Endothelial cell of umbilical vein (primary cell): Measurements from ENCODE around the gene LCMT1. TPM values are rescaled to one million over a fixed set of nuclear protein-coding genes. Genes with fewer than 3 reads are reported as not detected.

ENCODE experiments used
- BruUV-seq: library from RNA; stranded (reverse); fragments of 400-500 nt; replicated peaks from 2 replicates; lab custom pipeline; 2021; lab: Mats Ljungman, UMichigan
- CTCF ChIA-PET: fragments of 300-600, 350-600 bp; sonication (Branson Sonifier 250); formaldehyde crosslinking; loops from one replicate; lab custom pipeline; 2021; ENCODE audit warnings: antibody characterized with exemption, inconsistent platforms; lab: Charles Lee
- POLR2A ChIA-PET: fragments of 300-600, 350-600 bp; sonication (Branson Sonifier 250); formaldehyde crosslinking; loops from one replicate; lab custom pipeline; 2021; ENCODE audit warnings: antibody characterized with exemption, inconsistent platforms; lab: Charles Lee
- DNase-seq: peaks from one replicate; pipeline ENCODE4 v3.0.0-alpha.2; 2011; ENCODE audit warnings: low read depth, low spot score
- FAIRE-seq: peaks from 2 replicates; lab custom pipeline; 2011; peaks lifted over from hg19 to GRCh38; lab: Jason Lieb, UNC
- H2AFZ ChIP-seq: 2 replicates; pipeline ENCODE4 v1.6.0; 2012; ENCODE audit warnings: low read depth, low read length, control low read depth, inconsistent platforms
- H3K27ac ChIP-seq: 2 replicates; pipeline ENCODE4 v1.5.1; 2011; ENCODE audit warnings: low read depth, mild to moderate bottlenecking, control low read depth, low read length, moderate library complexity; ENCODE audit not compliant: insufficient read depth
- H3K27me3 ChIP-seq, 2 experiments: 2 replicates each; pipeline versions ENCODE4 v1.6.0 to v1.6.1; 2011; ENCODE audit warnings: low read length in 2 of 2, mixed read lengths in 1 of 2; ENCODE audit not compliant: control insufficient read depth in 2 of 2, insufficient read depth in 2 of 2
- H3K36me3 ChIP-seq, 2 experiments: 2 replicates in 1 of 2; 3 replicates in 1 of 2; pipeline ENCODE4 v1.5.1; 2011; ENCODE audit warnings: low read length in 2 of 2, mild to moderate bottlenecking in 1 of 2, moderate library complexity in 1 of 2; ENCODE audit not compliant: control insufficient read depth in 2 of 2, insufficient read depth in 2 of 2; ENCODE audit errors: extremely low read depth in 1 of 2
- H3K4me1 ChIP-seq: 3 replicates; pipeline ENCODE4 v1.5.1; 2011; ENCODE audit warnings: mild to moderate bottlenecking, low read length; ENCODE audit not compliant: control insufficient read depth, insufficient read depth; ENCODE audit errors: extremely low read depth
- H3K4me2 ChIP-seq: 2 replicates; pipeline ENCODE4 v1.6.1; 2011; ENCODE audit warnings: low read length, control low read depth, mixed read lengths; ENCODE audit not compliant: insufficient read depth
- H3K4me3 ChIP-seq, 3 experiments: fragments of 200-600 bp in 1 of 3; sonication (generic), shearing (Covaris generic) in 1 of 3; replicated peaks in 1 of 3; 2 replicates each; pipeline ENCODE4 v1.5.1; 2011 to 2016; ENCODE audit warnings: control low read depth in 3 of 3, low read length in 3 of 3, mild to moderate bottlenecking in 2 of 3, inconsistent platforms in 1 of 3, low read depth in 1 of 3, moderate library complexity in 1 of 3; ENCODE audit not compliant: insufficient read depth in 1 of 3
- H3K79me2 ChIP-seq: 2 replicates; pipeline ENCODE4 v1.6.0; 2012; ENCODE audit warnings: low read length, inconsistent platforms; ENCODE audit not compliant: control insufficient read depth, insufficient read depth
- H3K9ac ChIP-seq: replicated peaks from 2 replicates; pipeline ENCODE3; 2011; ENCODE audit warnings: low read length, control low read depth; ENCODE audit not compliant: insufficient read depth; ENCODE audit errors: extremely low read depth
- H3K9me1 ChIP-seq: replicated peaks from 3 replicates; pipeline ENCODE4 v1.6.0; 2011; ENCODE audit warnings: mild to moderate bottlenecking, low read length; ENCODE audit not compliant: control insufficient read depth, insufficient read depth; ENCODE audit errors: extremely low read depth
- H3K9me3 ChIP-seq: replicated peaks from 2 replicates; pipeline ENCODE4 v1.5.1; 2012; ENCODE audit warnings: low read length, inconsistent platforms; ENCODE audit not compliant: control insufficient read depth, insufficient read depth
- H4K20me1 ChIP-seq: replicated peaks from 2 replicates; pipeline ENCODE3; 2011; ENCODE audit warnings: mild to moderate bottlenecking, low read length; ENCODE audit not compliant: control insufficient read depth, insufficient read depth; ENCODE audit errors: extremely low read depth
- EZH2 ChIP-seq: IDR thresholded peaks from 2 replicates; pipeline ENCODE4 v1.6.1; 2012; ENCODE audit warnings: borderline replicate concordance, low read depth, mild to moderate bottlenecking, moderate library complexity, low read length, inconsistent platforms; ENCODE audit not compliant: severe bottlenecking
- GATA2 ChIP-seq: IDR thresholded peaks from 2 replicates; pipeline ENCODE4 v1.7.0; 2011; ENCODE audit warnings: low read depth, mild to moderate bottlenecking, moderate library complexity, mixed read lengths, low read length; ENCODE audit not compliant: insufficient read length, insufficient read depth
- JUN ChIP-seq: IDR thresholded peaks from 2 replicates; pipeline ENCODE4 v1.6.1; 2011; ENCODE audit warnings: borderline replicate concordance, low read depth; ENCODE audit not compliant: insufficient read length, insufficient read depth
- MYC ChIP-seq: IDR thresholded peaks from one replicate; pipeline ENCODE4 v1.6.1; 2011; ENCODE audit warnings: mild to moderate bottlenecking, low read depth, low read length
- POLR2A ChIP-seq: IDR thresholded peaks from 2 replicates; pipeline ENCODE4 v1.6.1; 2012; ENCODE audit warnings: low read depth, mild to moderate bottlenecking, control low read depth, low read length
- POLR2AphosphoS5 ChIP-seq: IDR thresholded peaks from 2 replicates; pipeline ENCODE4 v1.6.1; 2012; ENCODE audit warnings: low read depth, mild to moderate bottlenecking, control low read depth, low read length, moderate library complexity; ENCODE audit not compliant: insufficient read depth
- dilution Hi-C: fragments of 300-500 bp; cut with MboI; formaldehyde crosslinking; loops from one replicate; pipeline ENCODE4 v1.15.0; 2019; ENCODE audit warnings: low sequenced_read_pairs; ENCODE audit not compliant: extremely low pct_ligation_motif_present
- intact Hi-C: fragments of 100-400 bp; cut with micrococcal nuclease; formaldehyde crosslinking; loops from one replicate; pipeline ENCODE4 v1.10.0; 2022
- polyA plus RNA-seq, 4 experiments: library from polyadenylated mRNA; depleted of rRNA in 3 of 4; stranded (reverse) in 3 of 4; unstranded in 1 of 4; fragments of >200 nt; gene quantifications; 2 replicates each; pipeline versions ENCODE4 v1.2.1 to v1.2.3, GENCODE V29; 2011 to 2012; ENCODE audit warnings: missing spikeins in 1 of 4
- total RNA-seq: library from RNA; stranded (reverse); gene quantifications from 2 replicates; pipeline ENCODE4 v1.2.3, GENCODE V29; 2021
- TF ChIP-seq, protein P1 (sequence below), 2 donors: IDR thresholded peaks; 1 replicate in 1 of 2; 2 replicates in 1 of 2; pipeline ENCODE4 v1.5.1; 2011; ENCODE audit warnings: low read length in 2 of 2, mild to moderate bottlenecking in 2 of 2, moderate library complexity in 2 of 2, control low read depth in 1 of 2, inconsistent platforms in 1 of 2, low read depth in 1 of 2; ENCODE audit not compliant: insufficient read depth in 1 of 2; ENCODE audit errors: extremely low read depth in 1 of 2
- TF ChIP-seq, protein P2 (sequence below): IDR thresholded peaks from 2 replicates; pipeline ENCODE4 v1.6.1; 2011; ENCODE audit not compliant: insufficient read depth, insufficient read length

The LCMT1 gene
- total and polyA plus RNA-seq, 2 donors (not counting 3 experiments of a cell fraction or from before 2014, with no cell fraction given): 23.5 to 36.2 TPM

DNA sequence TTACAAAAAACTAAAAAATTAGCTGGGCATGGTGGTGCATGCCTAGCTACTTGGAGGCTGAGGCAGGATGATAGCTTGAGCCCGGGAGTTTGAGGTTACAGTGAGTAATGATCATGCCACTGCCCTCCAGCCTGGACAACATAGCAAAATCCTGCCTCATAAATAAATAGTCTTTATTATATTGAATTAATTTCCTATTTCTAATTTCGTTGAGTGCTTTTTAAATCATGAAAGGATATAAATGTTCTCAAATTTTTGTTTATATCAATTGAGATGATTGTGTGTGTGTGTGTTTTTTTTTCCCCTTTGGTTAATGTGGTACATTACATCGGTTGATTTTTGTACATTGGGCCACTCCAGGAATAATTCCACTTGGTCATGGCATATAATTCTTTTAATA, 73.2 kb downstream of the LCMT1 start:
- FAIRE-seq (no peak), DNase-seq (no peak)
- ChIA-PET CTCF (interaction anchor here (1.0 kb wide), 1 partner anchor 10 kb away, joined by 3 read pairs; no protein-coding TSS in a partner anchor), POLR2A (no interaction called here)
- no peaks in the 10 kb centered on the region for H4K20me1 ChIP-seq
- no TSS peak for BruUV-seq
- H2AFZ ChIP-seq: no peak overlapping the region
- no peak overlapping the region for H3K4me3 ChIP-seq
- no peak overlapping the region for H3K27ac ChIP-seq
- no peaks in the 10 kb centered on the region for H3K4me1 ChIP-seq
- intact Hi-C loops: no loop called here
- TF ChIP-seq POLR2AphosphoS5 (no peak), MYC (no peak), JUN (no peak), POLR2A (no peak), GATA2 (no peak), EZH2 (no peak)
- TF ChIP-seq, protein P1, sequence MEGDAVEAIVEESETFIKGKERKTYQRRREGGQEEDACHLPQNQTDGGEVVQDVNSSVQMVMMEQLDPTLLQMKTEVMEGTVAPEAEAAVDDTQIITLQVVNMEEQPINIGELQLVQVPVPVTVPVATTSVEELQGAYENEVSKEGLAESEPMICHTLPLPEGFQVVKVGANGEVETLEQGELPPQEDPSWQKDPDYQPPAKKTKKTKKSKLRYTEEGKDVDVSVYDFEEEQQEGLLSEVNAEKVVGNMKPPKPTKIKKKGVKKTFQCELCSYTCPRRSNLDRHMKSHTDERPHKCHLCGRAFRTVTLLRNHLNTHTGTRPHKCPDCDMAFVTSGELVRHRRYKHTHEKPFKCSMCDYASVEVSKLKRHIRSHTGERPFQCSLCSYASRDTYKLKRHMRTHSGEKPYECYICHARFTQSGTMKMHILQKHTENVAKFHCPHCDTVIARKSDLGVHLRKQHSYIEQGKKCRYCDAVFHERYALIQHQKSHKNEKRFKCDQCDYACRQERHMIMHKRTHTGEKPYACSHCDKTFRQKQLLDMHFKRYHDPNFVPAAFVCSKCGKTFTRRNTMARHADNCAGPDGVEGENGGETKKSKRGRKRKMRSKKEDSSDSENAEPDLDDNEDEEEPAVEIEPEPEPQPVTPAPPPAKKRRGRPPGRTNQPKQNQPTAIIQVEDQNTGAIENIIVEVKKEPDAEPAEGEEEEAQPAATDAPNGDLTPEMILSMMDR (IDR thresholded peaks at IDR 0.05; ENCODE audit: extremely low read depth in 1 of 2, insufficient read depth in 1 of 2, low read depth in 1 of 2, low read length in 2 of 2): no peak
- TF ChIP-seq, protein P2, sequence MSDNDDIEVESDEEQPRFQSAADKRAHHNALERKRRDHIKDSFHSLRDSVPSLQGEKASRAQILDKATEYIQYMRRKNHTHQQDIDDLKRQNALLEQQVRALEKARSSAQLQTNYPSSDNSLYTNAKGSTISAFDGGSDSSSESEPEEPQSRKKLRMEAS: no peak
- no peaks in the 10 kb centered on the region for H3K27me3 ChIP-seq
- no peaks in the 10 kb centered on the region for H3K9me1 ChIP-seq
- dilution Hi-C loops: no loop called here
- H3K79me2 ChIP-seq: no peaks in the 10 kb centered on the region
- no peaks in the 10 kb centered on the region for H3K36me3 ChIP-seq
- no peak overlapping the region for H3K4me2 ChIP-seq
- H3K9ac ChIP-seq: no peak overlapping the region
- no peaks in the 10 kb centered on the region for H3K9me3 ChIP-seq
